ENCODE measurements around the gene WDR83. TPM values are rescaled to one million over a fixed set of nuclear protein-coding genes. Genes with fewer than 3 reads are reported as not detected.
"Not testable (repeated sequence)": the region's sequence is repeated elsewhere in the genome, so short reads cannot be mapped to it uniquely, and the experiment has no call there.

WDR83 gene, protein sequence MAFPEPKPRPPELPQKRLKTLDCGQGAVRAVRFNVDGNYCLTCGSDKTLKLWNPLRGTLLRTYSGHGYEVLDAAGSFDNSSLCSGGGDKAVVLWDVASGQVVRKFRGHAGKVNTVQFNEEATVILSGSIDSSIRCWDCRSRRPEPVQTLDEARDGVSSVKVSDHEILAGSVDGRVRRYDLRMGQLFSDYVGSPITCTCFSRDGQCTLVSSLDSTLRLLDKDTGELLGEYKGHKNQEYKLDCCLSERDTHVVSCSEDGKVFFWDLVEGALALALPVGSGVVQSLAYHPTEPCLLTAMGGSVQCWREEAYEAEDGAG
- 10 to 100 TPM in 5 of 12 donors, 1 to 10 TPM in 6, not detected in 1; 6.7 to 16.7 (median 9.9) TPM for polyA plus RNA-seq (ENCODE audit: insufficient read length in 12 of 12)
- long read RNA-seq, donor 1, partial matches to known transcripts, result 91 of 136 reads
- long read RNA-seq, donor 1, other reads (novel, unspliced or antisense), result 42 of 136 reads
- long read RNA-seq, donor 2, partial matches to known transcripts, result 0 of 2 reads
- long read RNA-seq, donor 2, other reads (novel, unspliced or antisense), result 0 of 2 reads
- long read RNA-seq, donor 3, partial matches to known transcripts, result 28 of 133 reads
- long read RNA-seq, donor 3, other reads (novel, unspliced or antisense), result 104 of 133 reads
- long read RNA-seq, donor 4, result 0 reads
- long read RNA-seq, donor 5, partial matches to known transcripts, result 0 of 1 reads
- long read RNA-seq, donor 5, other reads (novel, unspliced or antisense), result 0 of 1 reads
- long read RNA-seq, donor 6, result 0 reads
- long read RNA-seq, donor 7, partial matches to known transcripts, result 11 of 23 reads
- long read RNA-seq, donor 7, other reads (novel, unspliced or antisense), result 12 of 23 reads
- long read RNA-seq, donor 8, partial matches to known transcripts, result 29 of 73 reads
- long read RNA-seq, donor 8, other reads (novel, unspliced or antisense), result 43 of 73 reads
- long read RNA-seq, donor 9, partial matches to known transcripts, result 242 of 267 reads
- long read RNA-seq, donor 9, other reads (novel, unspliced or antisense), result 24 of 267 reads
- long read RNA-seq, donor 10, partial matches to known transcripts, result 248 of 310 reads
- long read RNA-seq, donor 10, other reads (novel, unspliced or antisense), result 62 of 310 reads
- long read RNA-seq, donor 11, partial matches to known transcripts, result 30 of 68 reads
- long read RNA-seq, donor 11, other reads (novel, unspliced or antisense), result 38 of 68 reads

DNA sequence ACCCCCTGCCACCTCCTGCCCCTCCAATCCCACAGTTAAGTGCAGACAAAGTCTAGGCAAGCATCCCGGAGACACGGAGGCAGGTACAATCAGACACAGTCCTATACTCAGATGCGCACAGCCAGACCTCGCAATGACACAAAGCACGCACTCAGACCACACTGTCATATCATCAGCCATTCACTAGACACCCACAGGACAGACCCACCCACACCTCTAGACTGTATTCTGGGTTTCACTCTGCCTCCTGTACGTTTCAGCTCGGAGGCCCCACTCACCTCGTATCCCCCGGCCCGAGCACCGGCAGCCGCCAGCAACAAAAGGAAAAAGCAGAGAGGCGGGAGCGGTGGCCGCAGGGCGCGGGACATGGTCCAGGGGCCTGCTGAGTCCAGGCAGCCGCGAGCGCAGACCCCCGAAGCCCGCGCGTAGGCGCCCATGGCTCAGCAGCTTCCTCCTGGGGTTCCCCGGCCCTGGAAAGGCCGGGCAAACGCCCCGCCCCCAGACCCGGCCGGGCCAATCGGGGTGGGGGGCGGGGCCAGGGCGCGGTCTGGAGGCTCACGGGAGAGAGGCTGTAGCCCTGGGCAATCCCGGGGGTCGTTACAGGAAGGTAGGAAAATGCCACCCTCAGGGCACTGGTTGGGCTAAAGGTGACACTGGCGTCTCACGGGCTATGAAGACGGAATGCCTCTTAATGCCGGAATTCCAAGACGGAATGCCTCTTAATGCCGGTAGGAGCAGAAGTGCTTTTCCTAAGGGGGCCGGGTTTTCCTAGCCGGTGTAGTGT lies at the start of gene WDR83, which contains the start of gene MAN2B1:
Gene WDR83, plus strand, starts transcription at position 543 of the 784 bp plus-strand sequence. CDS start 2,984 bp downstream, outside the sequence.
Gene MAN2B1, minus strand, starts transcription at position 478 of the 784 bp plus-strand sequence. Its CDS starts 41 bp downstream, at position 437.
- peak; percentile 76 for DNase-seq

DNA sequence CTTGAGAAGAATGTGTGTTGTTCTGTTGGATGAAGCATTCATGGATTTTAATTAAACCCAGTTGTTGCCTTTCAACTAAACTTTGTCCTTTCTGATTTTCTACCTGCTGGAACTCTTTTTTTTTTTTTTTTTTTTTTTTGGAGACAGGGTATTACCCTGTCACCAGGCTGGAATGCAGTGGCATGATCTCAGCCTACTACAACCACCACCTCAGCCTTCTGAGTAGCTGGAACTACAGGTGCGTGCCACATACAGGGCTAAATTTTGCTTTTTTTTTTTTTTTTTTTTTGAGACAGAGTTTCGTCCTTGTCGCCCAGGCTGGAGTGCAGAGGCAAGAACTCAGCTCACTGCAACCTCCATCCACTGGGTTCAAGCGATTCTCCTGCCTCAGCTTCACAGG lies 49.0 kb upstream of the WDR83 start:
- DNase-seq, result no peak

DNA sequence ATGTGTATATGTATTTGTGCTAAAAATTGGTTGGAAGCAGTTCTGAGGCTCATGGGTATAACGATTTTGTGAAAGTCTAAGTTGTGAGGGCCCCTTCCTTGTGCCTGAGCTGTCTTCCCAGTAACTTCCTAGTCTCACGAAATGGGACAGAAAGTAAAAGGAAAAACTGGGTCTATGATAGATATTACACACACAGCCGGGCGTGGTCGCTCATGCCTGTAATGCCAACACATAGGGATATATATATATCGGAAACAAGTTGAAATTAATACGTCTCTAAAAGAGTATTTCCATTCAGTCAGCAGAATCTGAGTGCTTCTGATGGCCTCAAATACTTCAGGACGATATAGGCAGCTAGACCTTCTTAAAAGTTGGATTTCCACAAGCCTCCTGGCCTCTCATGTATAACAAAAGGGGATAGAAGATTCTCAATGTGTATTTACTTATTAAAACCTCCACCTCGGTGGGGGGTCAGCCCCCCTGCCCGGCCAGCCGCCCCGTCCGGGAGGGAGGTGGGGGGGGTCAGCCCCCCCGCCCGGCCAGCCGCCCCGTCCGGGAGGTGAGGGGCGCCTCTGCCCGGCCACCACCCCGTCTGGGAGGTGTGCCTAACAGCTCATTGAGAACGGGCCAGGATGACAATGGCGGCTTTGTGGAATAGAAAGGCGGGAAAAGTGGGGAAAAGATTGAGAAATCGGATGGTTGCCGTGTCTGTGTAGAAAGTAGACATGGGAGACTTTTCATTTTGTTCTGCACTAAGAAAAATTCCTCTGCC lies 45.2 kb upstream of the WDR83 start:
- DNase-seq, result not testable (repeated sequence)

DNA sequence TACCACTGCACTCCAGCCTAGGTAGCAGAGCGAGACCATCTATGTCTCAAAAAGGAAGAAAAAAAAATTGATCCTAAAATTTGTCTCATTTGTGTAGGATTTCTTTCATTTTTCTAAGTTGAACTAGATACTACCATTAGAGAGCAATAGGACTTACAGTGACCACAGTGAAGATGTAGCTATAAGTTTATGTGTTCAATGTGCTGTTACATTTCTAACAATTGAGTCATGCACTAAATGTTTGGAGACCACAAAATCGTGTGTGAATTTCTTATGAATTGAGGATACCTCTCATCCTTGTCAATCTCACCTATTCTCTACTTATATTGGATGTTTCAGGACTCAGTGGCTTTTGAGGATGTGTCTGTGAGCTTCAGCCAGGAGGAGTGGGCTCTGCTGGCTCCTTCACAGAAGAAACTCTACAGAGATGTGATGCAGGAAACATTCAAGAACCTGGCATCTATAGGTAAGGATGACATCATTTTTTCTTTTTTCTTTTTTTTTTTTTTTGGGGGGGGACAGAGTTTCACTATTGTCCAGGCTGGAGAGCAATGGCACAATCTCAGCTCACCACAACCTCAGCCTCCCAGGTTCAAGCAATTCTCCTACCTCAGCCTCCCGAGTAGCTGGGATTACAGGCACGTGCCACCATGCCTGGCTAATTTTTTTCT lies 43.1 kb upstream of the WDR83 start:
- DNase-seq, result no peak

DNA sequence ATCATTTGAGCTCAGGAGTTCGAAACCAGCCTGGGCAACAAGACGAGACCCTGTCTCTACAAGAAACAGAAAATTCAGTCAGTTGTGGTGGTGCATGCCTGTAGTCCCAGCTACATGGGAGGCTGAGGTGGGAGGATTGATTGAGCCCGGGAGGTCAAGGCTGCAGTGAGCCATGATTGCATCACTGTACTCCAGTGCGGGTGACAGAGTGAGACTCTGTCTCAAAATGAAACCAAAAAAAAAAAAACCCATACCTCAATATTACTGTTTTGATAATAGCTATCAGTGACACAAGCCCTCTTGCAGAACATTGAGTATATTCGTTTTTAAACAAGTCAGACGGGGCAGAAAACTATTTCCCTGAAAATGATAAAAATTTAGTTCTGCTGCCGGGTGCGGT lies 39.6 kb upstream of the WDR83 start:
- DNase-seq, result no peak

DNA sequence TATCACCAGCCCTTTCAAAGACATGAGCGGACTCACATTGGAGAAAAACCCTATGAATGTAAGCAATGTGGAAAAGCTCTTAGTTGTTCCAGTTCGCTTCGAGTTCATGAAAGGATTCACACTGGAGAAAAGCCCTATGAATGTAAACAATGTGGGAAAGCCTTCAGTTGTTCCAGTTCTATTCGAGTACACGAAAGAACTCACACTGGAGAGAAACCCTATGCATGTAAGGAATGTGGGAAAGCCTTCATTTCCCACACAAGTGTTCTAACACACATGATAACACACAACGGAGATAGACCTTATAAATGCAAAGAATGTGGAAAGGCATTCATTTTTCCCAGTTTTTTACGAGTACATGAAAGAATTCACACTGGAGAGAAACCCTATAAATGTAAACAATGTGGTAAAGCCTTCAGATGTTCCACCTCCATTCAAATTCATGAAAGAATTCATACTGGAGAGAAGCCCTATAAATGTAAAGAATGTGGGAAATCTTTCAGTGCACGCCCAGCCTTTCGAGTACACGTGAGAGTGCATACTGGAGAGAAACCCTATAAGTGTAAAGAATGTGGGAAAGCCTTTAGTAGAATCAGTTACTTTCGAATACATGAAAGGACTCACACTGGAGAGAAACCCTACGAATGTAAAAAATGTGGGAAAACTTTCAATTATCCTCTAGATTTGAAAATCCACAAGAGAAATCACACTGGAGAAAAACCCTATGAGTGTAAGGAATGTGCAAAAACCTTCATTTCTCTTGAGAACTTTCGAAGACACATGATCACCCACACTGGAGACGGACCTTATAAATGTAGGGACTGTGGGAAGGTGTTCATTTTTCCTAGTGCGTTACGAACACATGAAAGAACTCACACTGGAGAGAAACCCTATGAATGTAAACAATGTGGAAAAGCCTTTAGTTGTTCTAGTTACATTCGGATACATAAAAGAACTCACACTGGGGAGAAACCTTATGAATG lies 38.3 kb upstream of the WDR83 start:
- DNase-seq, result no peak

DNA sequence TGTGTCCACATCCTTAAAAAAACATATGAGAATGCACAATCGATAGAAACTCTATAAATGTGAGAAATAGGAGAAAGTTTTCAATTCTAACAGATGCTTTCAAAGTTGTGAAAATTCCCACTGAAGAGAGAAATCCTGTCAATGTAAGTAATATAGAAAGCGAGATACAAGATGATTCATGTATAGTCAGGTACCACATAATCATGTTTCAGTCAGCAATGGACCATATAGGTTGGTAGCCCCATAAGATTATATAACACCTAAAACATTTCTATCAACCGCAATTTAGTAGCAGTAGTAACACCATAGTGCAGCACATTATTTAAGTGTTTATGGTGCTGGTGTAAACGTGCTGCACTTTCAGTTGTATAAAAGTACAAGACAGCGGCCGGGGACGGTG lies 37.4 kb upstream of the WDR83 start:
- DNase-seq, result no peak

DNA sequence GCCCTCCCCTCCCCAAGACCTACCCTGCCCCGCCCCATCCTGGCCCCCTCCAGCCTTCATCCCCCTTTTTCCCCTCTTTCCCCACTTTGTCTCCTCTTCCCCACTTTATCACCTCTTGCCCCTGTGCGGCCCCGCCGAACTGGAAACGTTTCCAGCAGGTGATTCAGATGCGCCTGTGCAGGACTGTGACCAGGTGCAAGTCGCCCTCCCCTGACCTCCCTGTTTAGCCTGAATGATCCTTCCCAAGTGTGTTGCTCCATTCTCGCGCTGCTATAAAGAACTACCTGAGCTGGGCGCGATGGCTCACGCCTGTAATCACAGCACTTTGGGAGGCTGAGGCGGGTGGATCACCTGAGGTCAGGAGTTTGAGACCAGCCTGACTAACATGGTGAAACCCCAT lies 30.0 kb upstream of the WDR83 start:
- no peak for DNase-seq

DNA sequence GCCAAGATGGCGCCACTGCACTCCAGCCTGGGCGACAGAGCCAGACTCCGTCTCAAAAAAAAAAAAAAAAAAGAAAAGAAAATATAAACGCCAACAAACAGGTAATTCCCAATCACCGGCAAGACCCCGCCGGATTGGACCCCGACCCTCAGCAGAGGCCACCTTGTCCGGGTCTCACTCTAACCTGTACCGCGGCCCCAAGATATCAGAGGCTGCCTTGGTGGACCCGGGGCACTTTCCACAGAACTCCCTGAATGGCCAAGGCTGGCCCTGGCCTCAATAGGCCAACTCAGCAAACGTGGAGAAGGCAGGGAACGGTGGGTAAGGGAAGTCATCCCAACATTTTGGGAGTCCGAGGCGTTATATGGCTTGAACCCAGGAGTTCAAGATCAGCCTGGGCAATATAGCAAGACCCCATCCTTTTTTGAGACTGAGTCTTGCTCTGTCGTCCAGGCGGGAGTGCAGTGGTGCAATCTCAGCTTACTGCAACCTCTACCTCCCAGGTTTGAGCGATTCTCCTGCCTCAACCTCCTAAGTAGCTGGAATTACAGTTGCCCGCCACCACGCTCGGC lies 27.9 kb upstream of the WDR83 start:
- DNase-seq, result no peak

DNA sequence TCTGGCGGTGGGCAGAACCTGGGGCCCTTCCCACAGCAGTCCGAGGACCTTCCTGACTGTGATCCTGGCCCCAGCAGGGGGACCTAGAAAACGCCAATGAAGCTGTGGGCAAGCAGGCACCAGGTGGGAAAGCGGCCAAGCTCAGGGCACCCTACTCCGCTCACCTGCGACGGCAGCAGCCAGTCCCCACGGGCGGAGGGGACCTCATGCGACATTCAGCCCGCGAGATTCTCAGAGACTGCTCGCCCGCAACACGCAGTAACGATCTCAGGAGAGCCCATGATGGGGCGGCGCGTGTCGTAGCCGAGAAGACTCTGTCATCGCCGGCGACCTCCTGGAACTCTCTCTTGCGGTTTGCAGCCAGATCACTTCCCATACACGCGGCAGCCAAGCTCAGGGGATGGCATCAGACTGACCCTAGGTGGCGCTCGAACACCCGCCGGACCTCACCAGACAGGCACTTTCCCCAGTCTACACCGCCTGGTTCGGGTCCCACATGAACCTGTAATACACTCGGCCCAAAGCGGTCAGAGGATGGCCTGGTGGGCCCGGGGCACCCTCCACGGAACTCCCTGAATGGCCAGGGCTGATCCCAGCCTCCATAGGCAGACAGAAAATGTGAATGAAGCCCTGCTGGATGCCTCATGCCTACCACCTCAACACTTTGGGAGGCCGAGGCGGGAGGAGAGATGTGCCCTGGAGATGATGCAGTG lies 26.6 kb upstream of the WDR83 start:
- peak; percentile 62 for DNase-seq

DNA sequence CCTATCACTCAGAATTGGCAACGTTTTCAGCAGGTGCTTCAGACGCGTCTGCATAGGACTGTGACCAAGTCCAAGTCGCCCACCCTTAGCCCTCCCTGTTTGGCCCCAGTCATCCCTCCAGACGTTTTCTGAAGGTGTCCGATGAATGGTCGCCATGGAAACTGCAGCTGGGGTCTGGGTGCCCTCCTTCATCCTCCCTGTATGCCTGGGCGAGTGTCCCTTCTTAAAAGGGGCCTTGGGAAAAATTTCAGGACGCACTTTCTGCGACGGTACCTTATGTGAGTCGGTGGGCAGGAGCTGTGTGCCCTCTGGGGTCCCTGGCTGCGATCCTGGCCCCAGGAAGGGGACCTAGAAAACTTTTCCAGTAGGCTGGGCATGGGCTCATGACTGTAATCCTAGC lies 25.2 kb upstream of the WDR83 start:
- DNase-seq, result no peak

DNA sequence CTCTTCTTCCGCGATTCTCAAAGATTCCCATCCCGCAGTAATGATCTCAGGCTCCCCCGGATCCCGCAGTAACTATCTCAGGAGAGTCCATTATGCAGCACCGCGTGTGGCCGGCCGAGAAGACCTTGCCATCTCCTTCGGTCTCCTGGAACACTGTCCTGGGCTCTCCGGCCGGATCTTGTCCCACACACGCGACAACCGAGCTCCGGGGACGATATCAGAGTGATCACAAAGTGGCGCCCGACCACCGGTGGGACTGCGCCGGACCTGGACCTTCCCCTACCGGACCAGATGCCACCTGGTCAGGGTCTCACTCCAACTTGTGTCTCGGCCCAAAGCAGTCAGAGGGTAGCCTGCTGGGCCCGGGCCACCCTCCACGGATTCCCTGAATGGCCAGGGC lies 24.1 kb upstream of the WDR83 start:
- DNase-seq, result no peak

DNA sequence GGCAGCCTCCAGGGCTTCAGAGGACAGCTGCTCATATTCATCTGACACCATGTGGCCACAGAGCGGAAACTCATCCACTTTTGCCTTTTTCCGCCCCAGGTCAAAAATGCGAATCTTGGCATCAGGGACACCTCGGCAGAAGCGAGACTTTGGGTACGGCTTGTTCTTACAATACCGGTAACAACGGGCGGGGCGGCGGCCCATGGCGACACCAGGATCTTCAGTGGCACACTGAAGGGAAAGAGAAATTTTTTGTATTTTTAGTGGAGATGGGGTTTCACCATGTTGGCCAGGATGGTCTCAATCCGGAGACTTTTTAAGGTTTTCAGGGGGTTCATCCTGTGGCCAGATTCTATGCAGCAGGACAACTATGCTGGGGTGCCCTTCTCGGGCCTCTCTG lies 22.9 kb upstream of the WDR83 start:
- DNase-seq, result not testable (repeated sequence)

DNA sequence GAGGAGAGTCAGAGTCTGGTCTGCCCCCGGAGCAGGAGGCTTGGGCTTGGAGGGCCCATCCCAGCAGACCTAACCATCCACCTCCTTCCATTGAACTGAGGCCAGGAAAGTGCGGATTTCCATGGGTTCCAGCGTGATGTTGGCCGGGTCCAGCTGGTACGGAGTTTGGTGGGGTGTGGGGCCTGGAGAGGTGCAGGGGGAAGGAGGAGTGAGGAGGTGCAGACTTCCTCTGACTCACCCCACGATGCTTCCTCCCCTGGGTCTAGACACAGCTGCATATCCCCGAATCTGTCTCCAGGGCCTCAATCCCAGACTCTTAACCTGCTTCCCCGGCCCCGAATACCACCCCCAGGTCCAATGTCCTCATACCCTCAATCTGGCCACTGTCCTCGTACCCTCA lies 20.1 kb upstream of the WDR83 start:
- DNase-seq, result no peak

DNA sequence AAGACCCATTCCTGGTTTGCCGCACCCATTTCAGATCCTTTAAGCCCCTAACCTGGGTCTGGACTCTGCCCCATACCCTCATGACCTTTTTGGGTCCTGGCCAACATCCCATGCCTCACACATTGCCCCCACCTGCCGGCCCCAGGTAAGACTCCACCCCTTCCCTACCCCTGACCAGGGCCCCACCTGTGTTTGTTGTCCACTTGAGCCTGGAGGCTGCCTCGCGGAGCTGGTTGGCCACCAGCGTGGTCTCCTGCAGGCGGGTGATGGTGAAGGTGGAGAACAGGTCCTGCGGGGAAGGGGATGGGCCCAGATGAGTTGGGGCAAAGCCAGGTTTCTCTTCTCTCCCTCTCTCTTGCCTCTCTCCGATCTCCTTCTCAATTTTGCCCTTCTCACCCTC lies 19.6 kb upstream of the WDR83 start:
- no peak for DNase-seq

DNA sequence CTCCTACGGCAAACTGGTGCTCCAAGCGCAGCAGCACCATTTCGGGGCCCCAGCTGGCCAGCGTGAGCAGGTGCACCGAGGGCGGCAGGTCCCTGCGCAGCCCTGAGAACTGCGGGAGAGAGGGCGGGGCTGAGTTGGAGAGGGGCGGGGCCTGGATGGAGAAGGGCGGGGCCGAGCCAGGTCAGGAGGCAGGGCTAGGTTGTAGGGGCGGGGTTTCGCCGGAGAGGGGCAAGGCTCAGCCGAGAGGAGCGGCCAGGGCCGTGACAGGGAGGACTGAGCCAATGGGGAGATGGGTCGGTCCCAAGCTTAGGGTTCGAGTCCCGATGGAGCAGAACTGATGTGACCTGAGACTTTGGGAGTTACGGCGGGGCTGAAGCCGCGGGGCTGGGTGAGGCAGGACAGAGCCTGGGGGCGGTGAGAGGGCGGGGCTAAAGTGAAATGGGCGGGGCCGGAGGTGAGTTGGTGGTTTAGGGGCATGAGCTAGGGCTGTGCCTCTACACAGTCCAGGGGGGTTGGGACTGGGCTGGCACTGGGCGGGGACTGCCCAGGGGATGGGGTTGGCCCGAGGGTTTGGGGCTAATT lies 19.0 kb upstream of the WDR83 start:
- DNase-seq, result no peak

DNA sequence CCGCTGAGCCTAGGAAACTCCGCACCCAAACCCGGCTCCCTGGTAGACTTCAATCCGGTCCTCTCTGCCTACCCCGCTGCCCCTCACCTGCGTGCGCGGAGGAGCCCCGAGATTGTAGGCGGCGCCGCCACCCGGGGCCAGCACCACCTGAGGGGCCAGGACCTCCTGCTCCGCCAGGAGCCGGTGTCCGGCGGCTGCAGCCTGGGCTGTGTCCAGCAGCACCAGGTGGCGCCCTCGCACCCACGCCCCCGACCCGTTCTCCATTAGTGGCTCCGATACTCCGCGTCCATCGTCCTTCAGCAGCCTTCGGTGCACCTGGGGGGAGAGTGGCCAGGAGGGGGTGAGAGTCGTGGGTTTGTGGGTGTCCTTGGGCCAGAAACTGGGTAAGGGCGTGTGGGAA lies 18.5 kb upstream of the WDR83 start:
- DNase-seq, result no peak
